GM12891 (cell line): ENCODE results near the gene OTOS.

Source experiments
- POLR2A ChIP-seq: IDR thresholded peaks from 2 replicates; pipeline ENCODE4 v1.6.1; 2011; ENCODE audit warnings: low read depth, low read length, control low read depth
- POLR2AphosphoS5 ChIP-seq: IDR thresholded peaks from 2 replicates; pipeline ENCODE4 v1.6.1; 2011; ENCODE audit warnings: low read depth, low read length, control low read depth

GRCh38 chr2:240127191-240127750, 13.2 kb downstream of the OTOS start:
- TF ChIP-seq POLR2A (no peak), POLR2AphosphoS5 (no peak)
